GM12891 (cell line): Measurements from ENCODE around the gene SCLT1.
"Not testable (repeated sequence)": the region's sequence is repeated elsewhere in the genome, so short reads cannot be mapped to it uniquely, and the experiment has no call there.

Source experiments
- DNase-seq: peaks from one replicate; pipeline ENCODE4 v3.0.0; 2011; ENCODE audit warnings: low spot score; ENCODE audit not compliant: insufficient read length
- FAIRE-seq: peaks from 2 replicates; lab custom pipeline; 2011; peaks lifted over from hg19 to GRCh38; lab: Jason Lieb, UNC
- PAX5 ChIP-seq: IDR thresholded peaks from 2 replicates; pipeline ENCODE4 v1.6.1; 2011; ENCODE audit warnings: low read length, moderate library complexity, mild to moderate bottlenecking; ENCODE audit not compliant: insufficient read depth, severe bottlenecking
- POLR2A ChIP-seq: IDR thresholded peaks from 2 replicates; pipeline ENCODE4 v1.6.1; 2011; ENCODE audit warnings: low read depth, low read length, control low read depth
- POLR2AphosphoS5 ChIP-seq: IDR thresholded peaks from 2 replicates; pipeline ENCODE4 v1.6.1; 2011; ENCODE audit warnings: low read depth, low read length, control low read depth
- POU2F2 ChIP-seq: IDR thresholded peaks from 2 replicates; pipeline ENCODE4 v1.6.1; 2011; ENCODE audit warnings: low read depth, mild to moderate bottlenecking, control low read depth, low read length, moderate library complexity
- SPI1 ChIP-seq: IDR thresholded peaks from 2 replicates; pipeline ENCODE4 v1.6.1; 2011; ENCODE audit warnings: low read depth, low read length, control low read depth
- TAF1 ChIP-seq: IDR thresholded peaks from 2 replicates; pipeline ENCODE4 v1.6.1; 2011; ENCODE audit warnings: low read depth, low read length, control low read depth

SCLT1 gene

GRCh38 chr4:129082302-129082701, 11.0 kb downstream of the SCLT1 start:
- no peak for TF ChIP-seq POLR2A
- TF ChIP-seq POLR2AphosphoS5: no peak
- TF ChIP-seq SPI1: no peak
- no peak for TF ChIP-seq PAX5
- TF ChIP-seq TAF1: no peak
- no peak for TF ChIP-seq POU2F2
- no peak for FAIRE-seq
- no peak for DNase-seq

GRCh38 chr4:129080129-129080528, 13.2 kb downstream of the SCLT1 start:
- DNase-seq (no peak), FAIRE-seq (no peak)
- TF ChIP-seq TAF1 (no peak), POU2F2 (no peak), POLR2A (no peak), POLR2AphosphoS5 (no peak), PAX5 (no peak), SPI1 (no peak)

- FAIRE-seq: no peak
- TF ChIP-seq PAX5 (no peak), POLR2A (no peak), POU2F2 (no peak), TAF1 (no peak), POLR2AphosphoS5 (no peak), SPI1 (no peak)
- DNase-seq: no peak
Measured at GRCh38 chr4:129077326-129077725, 16.0 kb downstream of the SCLT1 start.

- peak; percentile 85 for TF ChIP-seq SPI1
- FAIRE-seq, DNase-seq: not testable (repeated sequence)
Measured at GRCh38 chr4:129069537-129069936, 23.8 kb downstream of the SCLT1 start.

- no peak for TF ChIP-seq PAX5
- no peak for TF ChIP-seq POLR2AphosphoS5
- TF ChIP-seq SPI1: no peak
- DNase-seq (no peak), FAIRE-seq (no peak)
Measured at GRCh38 chr4:129064717-129065116, 28.6 kb downstream of the SCLT1 start.

- no peak for DNase-seq
- no peak for FAIRE-seq
- TF ChIP-seq PAX5 (no peak), SPI1 (no peak), POU2F2 (no peak)
Measured at GRCh38 chr4:129063640-129064039, 29.7 kb downstream of the SCLT1 start.

- no peak for DNase-seq
- no peak for FAIRE-seq
- TF ChIP-seq POLR2AphosphoS5 (no peak), POLR2A (no peak), TAF1 (no peak), PAX5 (no peak), SPI1 (no peak), POU2F2 (no peak)
Measured at GRCh38 chr4:129062580-129062979, 30.8 kb downstream of the SCLT1 start.

- no peak for TF ChIP-seq POLR2A
- TF ChIP-seq PAX5: no peak
- no peak for TF ChIP-seq TAF1
- no peak for TF ChIP-seq SPI1
- no peak for TF ChIP-seq POLR2AphosphoS5
- TF ChIP-seq POU2F2: no peak
- FAIRE-seq (no peak), DNase-seq (no peak)
Measured at GRCh38 chr4:129059028-129059427, 34.3 kb downstream of the SCLT1 start.

GRCh38 chr4:129046055-129046959, 47.0 kb downstream of the SCLT1 start:
- FAIRE-seq: peak; percentile 26
- TF ChIP-seq POLR2AphosphoS5 (no peak), SPI1 (no peak), TAF1 (no peak), POLR2A (no peak), POU2F2 (no peak), PAX5 (no peak)

GRCh38 chr4:129043523-129043922, 49.8 kb downstream of the SCLT1 start:
- TF ChIP-seq TAF1: no peak
- TF ChIP-seq POLR2AphosphoS5: no peak
- TF ChIP-seq PAX5: no peak
- TF ChIP-seq POLR2A: no peak
- TF ChIP-seq POU2F2: no peak
- no peak for TF ChIP-seq SPI1
- DNase-seq: no peak
- FAIRE-seq: no peak

More at GRCh38 chr4:129046055-129046959, 47.0 kb downstream of the SCLT1 start:
- DNase-seq: no peak

GRCh38 chr4:129040471-129040870, 52.9 kb downstream of the SCLT1 start:
- no peak for TF ChIP-seq SPI1
- TF ChIP-seq TAF1: no peak
- TF ChIP-seq POLR2AphosphoS5: no peak
- TF ChIP-seq POU2F2: no peak
- no peak for TF ChIP-seq POLR2A
- TF ChIP-seq PAX5: no peak
- FAIRE-seq (no peak), DNase-seq (no peak)
